WI38 (cell line): Measurements from ENCODE around the gene MBTPS1.

Experiments
- H3K4me3 ChIP-seq: 2 replicates; pipeline ENCODE4 v1.5.1; 2011; ENCODE audit warnings: low read depth, mild to moderate bottlenecking, control low read depth, low read length
- TF ChIP-seq, protein P1 (sequence below): IDR thresholded peaks from 2 replicates; pipeline ENCODE4 v1.5.1; 2012; ENCODE audit warnings: low read depth, mild to moderate bottlenecking, control low read depth, low read length

Gene MBTPS1

DNA sequence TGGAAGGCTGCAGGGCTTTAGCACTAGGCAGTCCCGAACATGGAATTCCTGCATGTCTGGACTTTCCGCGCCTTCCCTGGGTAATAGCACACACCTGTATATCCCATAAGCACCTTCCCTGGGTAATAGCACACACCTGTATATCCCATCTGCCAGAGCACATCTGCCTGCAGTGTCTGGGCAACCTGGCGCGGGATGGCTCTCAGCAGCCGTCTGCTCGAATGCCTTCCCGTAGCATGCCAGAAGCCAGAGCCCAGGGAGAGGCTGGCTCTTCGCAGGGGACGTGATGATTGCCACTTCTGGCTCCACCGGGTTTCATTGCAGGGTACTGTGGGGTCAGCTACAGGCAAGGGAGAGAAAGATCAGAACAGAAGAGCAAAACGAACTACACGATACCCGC is 21.3 kb downstream of the MBTPS1 start:
- H3K4me3 ChIP-seq: no peak overlapping the region
- TF ChIP-seq, protein P1, sequence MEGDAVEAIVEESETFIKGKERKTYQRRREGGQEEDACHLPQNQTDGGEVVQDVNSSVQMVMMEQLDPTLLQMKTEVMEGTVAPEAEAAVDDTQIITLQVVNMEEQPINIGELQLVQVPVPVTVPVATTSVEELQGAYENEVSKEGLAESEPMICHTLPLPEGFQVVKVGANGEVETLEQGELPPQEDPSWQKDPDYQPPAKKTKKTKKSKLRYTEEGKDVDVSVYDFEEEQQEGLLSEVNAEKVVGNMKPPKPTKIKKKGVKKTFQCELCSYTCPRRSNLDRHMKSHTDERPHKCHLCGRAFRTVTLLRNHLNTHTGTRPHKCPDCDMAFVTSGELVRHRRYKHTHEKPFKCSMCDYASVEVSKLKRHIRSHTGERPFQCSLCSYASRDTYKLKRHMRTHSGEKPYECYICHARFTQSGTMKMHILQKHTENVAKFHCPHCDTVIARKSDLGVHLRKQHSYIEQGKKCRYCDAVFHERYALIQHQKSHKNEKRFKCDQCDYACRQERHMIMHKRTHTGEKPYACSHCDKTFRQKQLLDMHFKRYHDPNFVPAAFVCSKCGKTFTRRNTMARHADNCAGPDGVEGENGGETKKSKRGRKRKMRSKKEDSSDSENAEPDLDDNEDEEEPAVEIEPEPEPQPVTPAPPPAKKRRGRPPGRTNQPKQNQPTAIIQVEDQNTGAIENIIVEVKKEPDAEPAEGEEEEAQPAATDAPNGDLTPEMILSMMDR: no peak

DNA sequence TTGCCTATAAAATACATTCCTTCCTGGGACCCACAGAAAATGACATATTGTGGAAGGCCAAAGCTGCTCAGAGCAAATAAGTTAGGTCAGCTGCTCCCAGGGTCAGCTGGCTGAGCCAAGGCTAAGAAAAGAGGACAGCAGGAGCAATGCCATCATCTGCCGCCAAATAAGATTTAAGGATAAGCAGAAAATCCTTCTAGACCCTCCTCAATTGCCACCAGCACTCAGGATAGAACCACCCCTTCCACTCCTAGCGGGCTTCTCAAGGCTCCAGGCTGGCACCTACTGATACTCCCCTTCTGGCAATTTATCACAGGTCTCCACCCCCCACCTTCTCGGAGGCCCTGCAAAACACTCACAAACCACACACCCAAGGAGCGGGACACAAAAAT is 22.9 kb downstream of the MBTPS1 start:
- TF ChIP-seq, protein P1: no peak
- no peak overlapping the region for H3K4me3 ChIP-seq

GRCh38 chr16:84093120-84093878 is 23.4 kb downstream of the MBTPS1 start:
- no peak overlapping the region for H3K4me3 ChIP-seq
- TF ChIP-seq, protein P1: no peak

- TF ChIP-seq, protein P1: no peak
- no peak overlapping the region for H3K4me3 ChIP-seq
Observed at GRCh38 chr16:84091460-84091859, 25.3 kb downstream of the MBTPS1 start.

GRCh38 chr16:84090211-84090610 is 26.5 kb downstream of the MBTPS1 start:
- TF ChIP-seq, protein P1: no peak
- H3K4me3 ChIP-seq: no peak overlapping the region

DNA sequence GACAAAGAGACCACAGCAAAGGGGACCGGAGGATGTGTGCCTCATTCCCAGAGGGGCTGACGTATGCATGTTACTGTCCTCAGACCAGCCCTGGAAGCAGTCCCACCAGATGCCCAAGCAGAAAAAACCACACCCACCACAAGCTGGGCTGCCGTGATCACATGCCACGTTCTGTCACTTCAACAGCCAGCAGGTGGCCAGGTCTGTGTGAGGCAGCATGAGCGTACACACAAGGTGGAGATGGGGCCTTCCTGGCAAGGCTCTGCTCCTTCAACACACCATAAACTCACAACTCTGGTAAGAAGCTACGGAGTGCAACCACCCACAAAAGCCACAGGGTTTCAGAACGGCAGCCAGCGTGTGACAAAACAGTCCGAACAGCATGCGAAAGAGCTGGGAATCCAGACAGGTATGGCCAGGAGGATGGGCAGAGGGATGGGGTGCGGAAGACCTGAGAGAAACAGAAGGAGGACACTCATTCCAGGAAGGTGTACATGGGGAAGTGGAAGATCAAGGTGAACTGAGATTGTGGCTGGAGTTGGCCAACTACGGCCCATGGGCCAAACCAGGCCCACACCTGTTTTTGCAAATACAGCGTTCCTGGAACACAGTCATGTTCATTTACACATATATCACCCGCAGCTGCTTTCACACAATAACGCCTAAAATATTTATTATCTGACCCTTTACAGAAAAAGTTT is 27.9 kb downstream of the MBTPS1 start:
- TF ChIP-seq, protein P1: no peak
- H3K4me3 ChIP-seq: no peak overlapping the region

DNA sequence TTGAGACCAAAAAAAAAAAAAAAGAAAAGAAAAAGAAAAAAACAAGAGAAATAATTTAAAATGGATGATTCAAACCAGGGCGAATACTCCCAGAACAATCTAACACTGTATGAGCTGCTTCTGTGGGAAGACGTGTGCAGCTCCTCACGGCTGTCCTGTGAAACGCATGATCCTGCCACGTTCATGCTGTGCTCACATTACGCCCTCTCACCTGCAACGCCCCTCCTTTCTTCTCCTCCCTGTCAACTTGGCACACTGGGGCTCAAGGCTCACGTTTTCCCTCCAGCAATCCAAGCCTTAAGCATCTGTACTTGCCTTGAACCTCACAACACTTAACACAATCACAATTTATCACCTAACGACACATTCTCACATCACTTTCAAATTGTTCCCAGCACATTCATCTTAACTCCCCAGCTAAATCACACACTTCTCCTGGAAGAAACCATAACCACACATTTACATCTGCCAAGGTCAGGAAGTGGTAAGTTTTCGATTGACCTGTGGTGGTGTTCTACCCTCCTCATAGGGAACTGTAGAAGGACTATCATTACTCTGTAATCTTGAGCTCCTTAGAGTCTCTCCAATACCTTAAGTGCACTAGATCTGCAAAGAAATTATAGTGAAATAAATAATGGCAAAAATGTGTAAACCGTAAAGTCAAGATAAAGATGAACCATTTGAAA is 29.1 kb downstream of the MBTPS1 start:
- H3K4me3 ChIP-seq: no peak overlapping the region
- TF ChIP-seq, protein P1: no peak
